ENCODE results near the gene NDUFAF8.

NDUFAF8 gene

GRCh38 chr17:81287152-81287551 is 48.0 kb downstream of the NDUFAF8 start:
- TF ChIP-seq GLIS3 (CRISPR knock-in tag; IDR thresholded peaks at IDR 0.05), result no peak
- no peak for ATAC-seq

GRCh38 chr17:81287741-81288430 is 48.8 kb downstream of the NDUFAF8 start:
- TF ChIP-seq PATZ1 (CRISPR knock-in tag; IDR thresholded peaks at IDR 0.05; ENCODE audit: borderline replicate concordance), result no peak
- TF ChIP-seq ARNTL (CRISPR knock-in tag; IDR thresholded peaks at IDR 0.05; ENCODE audit: borderline replicate concordance, low read depth), result no peak
- TF ChIP-seq PPARA (CRISPR knock-in tag; IDR thresholded peaks at IDR 0.05; ENCODE audit: borderline replicate concordance), result no peak
- no peak for TF ChIP-seq OSR1 (CRISPR knock-in tag; IDR thresholded peaks at IDR 0.05)
- no peak for TF ChIP-seq ISL1 (CRISPR knock-in tag; IDR thresholded peaks at IDR 0.05)
- TF ChIP-seq TCF4 (CRISPR knock-in tag; IDR thresholded peaks at IDR 0.05; ENCODE audit: borderline replicate concordance), result no peak
- TF ChIP-seq CSRNP3 (CRISPR knock-in tag; IDR thresholded peaks at IDR 0.05), result no peak
- TF ChIP-seq BACH2 (CRISPR knock-in tag; IDR thresholded peaks at IDR 0.05; ENCODE audit: borderline replicate concordance), result no peak
- TF ChIP-seq ESRRG (CRISPR knock-in tag; IDR thresholded peaks at IDR 0.05), result no peak
- ATAC-seq, result no peak

- no peak for TF ChIP-seq ZFP30 (CRISPR knock-in tag; IDR thresholded peaks at IDR 0.05)
- TF ChIP-seq ZFP3 (CRISPR knock-in tag; IDR thresholded peaks at IDR 0.05), result no peak
- TF ChIP-seq ZC3H10 (CRISPR knock-in tag; IDR thresholded peaks at IDR 0.05), result no peak
- TF ChIP-seq CSRNP3 (CRISPR knock-in tag; IDR thresholded peaks at IDR 0.05), result no peak
- no peak for TF ChIP-seq ARNTL (CRISPR knock-in tag; IDR thresholded peaks at IDR 0.05; ENCODE audit: borderline replicate concordance, low read depth)
- TF ChIP-seq TCF4 (CRISPR knock-in tag; IDR thresholded peaks at IDR 0.05; ENCODE audit: borderline replicate concordance), result no peak
- no peak for ATAC-seq
Measured at GRCh38 chr17:81288715-81289114, 49.6 kb downstream of the NDUFAF8 start.

- TF ChIP-seq ZFP30 (CRISPR knock-in tag; IDR thresholded peaks at IDR 0.05), result no peak
- no peak for TF ChIP-seq ISL1 (CRISPR knock-in tag; IDR thresholded peaks at IDR 0.05)
- TF ChIP-seq PPARA (CRISPR knock-in tag; IDR thresholded peaks at IDR 0.05; ENCODE audit: borderline replicate concordance), result no peak
- TF ChIP-seq BACH2 (CRISPR knock-in tag; IDR thresholded peaks at IDR 0.05; ENCODE audit: borderline replicate concordance), result no peak
- no peak for TF ChIP-seq ARNTL (CRISPR knock-in tag; IDR thresholded peaks at IDR 0.05; ENCODE audit: borderline replicate concordance, low read depth)
- TF ChIP-seq ZNF565 (CRISPR knock-in tag; conservative IDR thresholded peaks at IDR 0.05; ENCODE audit: low read depth), result no peak
- no peak for TF ChIP-seq SNAI2 (CRISPR knock-in tag; IDR thresholded peaks at IDR 0.05)
- TF ChIP-seq RARB (CRISPR knock-in tag; IDR thresholded peaks at IDR 0.05), result no peak
- TF ChIP-seq ZNF8 (CRISPR knock-in tag; IDR thresholded peaks at IDR 0.05), result no peak
- TF ChIP-seq TCF4 (CRISPR knock-in tag; IDR thresholded peaks at IDR 0.05; ENCODE audit: borderline replicate concordance), result no peak
- TF ChIP-seq OSR1 (CRISPR knock-in tag; IDR thresholded peaks at IDR 0.05), result no peak
- no peak for TF ChIP-seq ZC3H10 (CRISPR knock-in tag; IDR thresholded peaks at IDR 0.05)
- TF ChIP-seq PATZ1 (CRISPR knock-in tag; IDR thresholded peaks at IDR 0.05; ENCODE audit: borderline replicate concordance), result no peak
- no peak for TF ChIP-seq CSDC2 (CRISPR knock-in tag; IDR thresholded peaks at IDR 0.05)
- TF ChIP-seq ESRRG (CRISPR knock-in tag; IDR thresholded peaks at IDR 0.05), result no peak
- TF ChIP-seq ZFP3 (CRISPR knock-in tag; IDR thresholded peaks at IDR 0.05), result no peak
- TF ChIP-seq TOX (CRISPR knock-in tag; IDR thresholded peaks at IDR 0.05; ENCODE audit: borderline replicate concordance), result no peak
- no peak for TF ChIP-seq TSHZ2 (CRISPR knock-in tag; IDR thresholded peaks at IDR 0.05)
- ATAC-seq, result no peak
Measured at GRCh38 chr17:81289627-81290026, 50.5 kb downstream of the NDUFAF8 start.

All from SK-N-SH treated with all-trans-retinoic acid at 6 μM for 48 hours (cell line).